DND-41 (cell line): ENCODE measurements around the gene TRIM7.

Experiments
- ATAC-seq: fragments of 200-7000 bp; cut with Tn5 transposase; 3 replicates; pipeline ENCODE4 v1.9.1; 2021; ENCODE audit warnings: low read depth; ENCODE audit not compliant: insufficient read depth
- DNase-seq: peaks from one replicate; pipeline ENCODE4 v3.0.0-alpha.2; 2020
- H2AFZ ChIP-seq: 2 replicates; pipeline ENCODE4 v1.6.0; 2012; ENCODE audit warnings: low read depth, low read length
- H3K27ac ChIP-seq: 2 replicates; pipeline ENCODE4 v1.5.1; 2012; ENCODE audit warnings: low read length, inconsistent platforms
- H3K27me3 ChIP-seq: fragments of 200-600 bp; sonication (generic); 2 replicates; pipeline ENCODE4 v1.6.0; 2012; ENCODE audit warnings: low read length, mild to moderate bottlenecking, inconsistent platforms; ENCODE audit not compliant: insufficient read depth, poor library complexity
- H3K36me3 ChIP-seq: 2 replicates; pipeline ENCODE4 v1.5.1; 2012; ENCODE audit warnings: low read length, inconsistent platforms; ENCODE audit not compliant: insufficient read depth
- H3K4me1 ChIP-seq: 2 replicates; pipeline ENCODE4 v1.5.1; 2012; ENCODE audit warnings: mild to moderate bottlenecking, low read length; ENCODE audit not compliant: insufficient read depth
- H3K4me2 ChIP-seq: 2 replicates; pipeline ENCODE4 v1.6.0; 2012; ENCODE audit warnings: mild to moderate bottlenecking, moderate library complexity, low read length, inconsistent platforms; ENCODE audit not compliant: insufficient read depth
- H3K4me3 ChIP-seq, 2 experiments: fragments of 200-600 bp in 1 of 2; shearing (Covaris generic) in 1 of 2; 2 replicates each; pipeline ENCODE4 v1.5.1; 2012 to 2016; ENCODE audit warnings: inconsistent platforms in 2 of 2, low read length in 2 of 2, mild to moderate bottlenecking in 2 of 2, low read depth in 1 of 2, moderate library complexity in 1 of 2
- H3K79me2 ChIP-seq: 2 replicates; pipeline ENCODE4 v1.6.0; 2012; ENCODE audit warnings: low read length, inconsistent platforms; ENCODE audit not compliant: insufficient read depth
- H3K9ac ChIP-seq: 2 replicates; pipeline ENCODE4 v1.6.0; 2012; ENCODE audit warnings: low read depth, mild to moderate bottlenecking, inconsistent platforms, low read length, moderate library complexity
- H3K9me3 ChIP-seq: 2 replicates; pipeline ENCODE4 v1.5.1; 2012; ENCODE audit warnings: low read length, moderate library complexity, mild to moderate bottlenecking, inconsistent platforms; ENCODE audit not compliant: insufficient read depth, severe bottlenecking
- H4K20me1 ChIP-seq: 2 replicates; pipeline ENCODE4 v1.6.0; 2012; ENCODE audit warnings: low read length; ENCODE audit not compliant: insufficient read depth
- CTCF ChIP-seq: IDR thresholded peaks from 2 replicates; pipeline ENCODE4 v1.5.1; 2012; ENCODE audit warnings: borderline replicate concordance, low read length, moderate library complexity, mild to moderate bottlenecking; ENCODE audit not compliant: poor library complexity, severe bottlenecking; ENCODE audit errors: extremely low read depth
- EZH2 ChIP-seq: IDR thresholded peaks from 3 replicates; pipeline ENCODE4 v1.6.1; 2012; ENCODE audit warnings: borderline replicate concordance, low read depth, mild to moderate bottlenecking, moderate library complexity, low read length, inconsistent platforms; ENCODE audit not compliant: severe bottlenecking

Gene TRIM7

GRCh38 chr5:181186986-181187499, 18.0 kb downstream of the TRIM7 start:
- no peaks in the 10 kb centered on the region for H3K9me3 ChIP-seq
- H3K9ac ChIP-seq = no peak overlapping the region
- H2AFZ ChIP-seq = no peak overlapping the region
- no peak for ATAC-seq
- TF ChIP-seq EZH2 (no peak), CTCF (no peak)
- DNase-seq = no peak
- H3K36me3 ChIP-seq = no peaks in the 10 kb centered on the region; the same call in 1 of the 2 replicates
- H3K27me3 ChIP-seq = no peaks in the 10 kb centered on the region
- H3K4me1 ChIP-seq = peaks cover 43% of the 10 kb centered on the region
- no peak overlapping the region for H3K4me2 ChIP-seq
- no peak overlapping the region for H3K4me3 ChIP-seq
- no peaks in the 10 kb centered on the region for H4K20me1 ChIP-seq
- no peak overlapping the region for H3K27ac ChIP-seq
- H3K79me2 ChIP-seq = no peaks in the 10 kb centered on the region

GRCh38 chr5:181186022-181186421, 19.0 kb downstream of the TRIM7 start:
- no peak for ATAC-seq
- peaks cover 39% of the 10 kb centered on the region for H3K4me1 ChIP-seq
- no peaks in the 10 kb centered on the region for H3K79me2 ChIP-seq
- H3K36me3 ChIP-seq = no peaks in the 10 kb centered on the region; the same call in 1 of the 2 replicates
- no peak overlapping the region for H3K4me2 ChIP-seq
- H2AFZ ChIP-seq = no peak overlapping the region
- H3K27ac ChIP-seq = no peak overlapping the region
- no peaks in the 10 kb centered on the region for H4K20me1 ChIP-seq
- H3K9me3 ChIP-seq = no peaks in the 10 kb centered on the region
- H3K27me3 ChIP-seq = no peaks in the 10 kb centered on the region
- no peak overlapping the region for H3K9ac ChIP-seq
- H3K4me3 ChIP-seq = no peak overlapping the region
- no peak for DNase-seq
- TF ChIP-seq EZH2 = no peak
- TF ChIP-seq CTCF = no peak

- Histone ChIP-seq H2AFZ (no peak overlapping the region), H3K79me2 (no peaks in the 10 kb centered on the region), H3K9me3 (no peaks in the 10 kb centered on the region), H3K27me3 (no peaks in the 10 kb centered on the region), H3K36me3 (no peaks in the 10 kb centered on the region; the same call in 1 of the 2 replicates), H3K27ac (no peak overlapping the region), H3K4me3 (no peak overlapping the region), H3K4me1 (peaks cover 34% of the 10 kb centered on the region), H3K9ac (no peak overlapping the region), H3K4me2 (no peak overlapping the region), H4K20me1 (no peaks in the 10 kb centered on the region)
- ATAC-seq = no peak
- no peak for DNase-seq
- TF ChIP-seq CTCF = no peak
- no peak for TF ChIP-seq EZH2
Observed at GRCh38 chr5:181185560-181185959, 19.4 kb downstream of the TRIM7 start.

- Histone ChIP-seq H3K9me3 (no peaks in the 10 kb centered on the region), H3K9ac (peak overlapping the region; percentile 53; the same call in 1 of the 2 replicates), H3K4me1 (peaks cover 27% of the 10 kb centered on the region), H3K4me2 (peak overlapping the region; percentile 67), H2AFZ (peak overlapping the region; percentile 51; the same call in 1 of the 2 replicates), H3K36me3 (no peaks in the 10 kb centered on the region; the same call in 1 of the 2 replicates), H3K79me2 (no peaks in the 10 kb centered on the region), H3K27ac (no peak overlapping the region), H4K20me1 (no peaks in the 10 kb centered on the region), H3K27me3 (no peaks in the 10 kb centered on the region), H3K4me3 (no peak overlapping the region)
- TF ChIP-seq EZH2 (no peak), CTCF (no peak)
- no peak for ATAC-seq
- no peak for DNase-seq
Observed at GRCh38 chr5:181184845-181185216, 20.2 kb downstream of the TRIM7 start.
